DMS153 (cell line): Measurements from ENCODE around the gene WNT7A.

Source experiments
- DNase-seq: peaks from one replicate; lab custom pipeline; 2025; lab: John Stamatoyannopoulos, UW

The WNT7A gene

DNA sequence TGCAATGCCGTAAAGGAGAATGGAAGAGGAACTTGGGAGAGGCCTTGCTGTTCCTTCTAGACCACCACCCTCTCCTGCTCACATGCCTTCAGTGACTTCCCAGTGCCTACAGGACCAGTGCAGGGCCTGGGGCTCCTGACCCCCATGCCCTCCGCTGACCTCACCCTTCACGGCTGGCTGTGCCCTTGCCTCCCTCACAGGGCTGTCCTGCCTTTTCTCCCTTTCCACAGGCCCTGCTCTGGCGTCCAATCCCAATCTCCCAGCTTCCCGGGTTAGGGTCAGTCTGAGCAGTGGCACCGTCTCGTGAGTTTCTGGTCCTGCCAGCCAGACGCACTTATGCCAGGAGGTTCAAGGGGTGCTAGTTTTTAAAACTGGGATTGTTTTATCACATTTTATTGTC lies 110.4 kb downstream of the WNT7A start:
- no peak for DNase-seq

GRCh38 chr3:13768453-13768852 lies 111.4 kb downstream of the WNT7A start:
- DNase-seq, result no peak

- DNase-seq, result no peak
Measured at GRCh38 chr3:13767896-13768295, 112.0 kb downstream of the WNT7A start.

GRCh38 chr3:13767030-13767429 lies 112.8 kb downstream of the WNT7A start:
- DNase-seq, result no peak
